Dendritic cell treated with granulocyte-macrophage colony-stimulating factor and Interleukin-4, amounts not matched to agents 40 ng/mL and 50 ng/mL, for 4 days (primary cell): Measurements from ENCODE around the gene ZNF791.
A peak's percentile ranks its signal among the peaks of the same experiment; 100 is the strongest.
"Not testable (repeated sequence)": the region's sequence is repeated elsewhere in the genome, so short reads cannot be mapped to it uniquely, and the experiment has no call there.

Experiments used
- H3K27ac Mint-ChIP-seq: one replicate; pipeline ENCODE4 v1.8.0; 2022; ENCODE audit warnings: mild to moderate bottlenecking, mixed read lengths
- H3K27me3 Mint-ChIP-seq: one replicate; pipeline ENCODE4 v1.8.0; 2022; ENCODE audit warnings: mild to moderate bottlenecking, mixed read lengths
- H3K36me3 Mint-ChIP-seq: one replicate; pipeline ENCODE4 v1.8.0; 2022; ENCODE audit warnings: low read depth, mixed read lengths
- H3K4me1 Mint-ChIP-seq: one replicate; pipeline ENCODE4 v1.8.0; 2022; ENCODE audit warnings: low read depth, mixed read lengths
- H3K4me3 Mint-ChIP-seq: one replicate; pipeline ENCODE4 v1.8.0; 2022; ENCODE audit warnings: mild to moderate bottlenecking, moderate library complexity, mixed read lengths
- H3K9me3 Mint-ChIP-seq: one replicate; pipeline ENCODE4 v1.8.0; 2022; ENCODE audit warnings: mixed read lengths
- intact Hi-C: fragments of 100-400 bp; cut with micrococcal nuclease; formaldehyde crosslinking; loops from one replicate; pipeline ENCODE4 v1.15.0; 2022

ZNF791 gene

GRCh38 chr19:12666265-12667048, 55.7 kb downstream of the ZNF791 start, which contains the start of the genes MAN2B1 and WDR83:
Gene MAN2B1 (minus strand): TSS chr19:12666742. CDS start chr19:12666701, 41 bp downstream.
Gene WDR83 (plus strand): TSS chr19:12666807. CDS start chr19:12669791, 2,984 bp downstream.
- H3K36me3 Mint-ChIP-seq, result peaks cover 90% of the 10 kb centered on the region
- H3K4me1 Mint-ChIP-seq, result peaks cover 65% of the 10 kb centered on the region
- H3K27me3 Mint-ChIP-seq, result no peaks in the 10 kb centered on the region
- peak within 1 kb of the TSS; percentile 99 for H3K4me3 Mint-ChIP-seq
- H3K27ac Mint-ChIP-seq, result peak within 1 kb of the TSS; percentile 100
- intact Hi-C loops, result loop anchor here (5.0 kb wide), 1 partner anchor 54 kb away; the partner anchor contains the start of genes ZNF490 and ZNF791
- no peaks in the 10 kb centered on the region for H3K9me3 Mint-ChIP-seq

- Mint-ChIP-seq H3K9me3 (no peaks in the 10 kb centered on the region), H3K27me3 (no peaks in the 10 kb centered on the region), H3K4me1 (peaks cover 76% of the 10 kb centered on the region), H3K4me3 (peak overlapping the region; percentile 94), H3K36me3 (peaks cover 89% of the 10 kb centered on the region), H3K27ac (peak overlapping the region; percentile 99)
- intact Hi-C loops, result loop anchor here (5.0 kb wide), 1 partner anchor 56 kb away; the partner anchor contains the start of genes ZNF490 and ZNF791
These were observed 57.1 kb downstream of the ZNF791 start for GRCh38 chr19:12667731-12668302.

GRCh38 chr19:12668346-12668745, 57.6 kb downstream of the ZNF791 start:
- H3K4me3 Mint-ChIP-seq, result peak overlapping the region; percentile 94
- H3K27me3 Mint-ChIP-seq, result no peaks in the 10 kb centered on the region
- H3K27ac Mint-ChIP-seq, result peak overlapping the region; percentile 99
- no peaks in the 10 kb centered on the region for H3K9me3 Mint-ChIP-seq
- peaks cover 72% of the 10 kb centered on the region for H3K4me1 Mint-ChIP-seq
- intact Hi-C loops, result loop anchor here (5.0 kb wide), 1 partner anchor 56 kb away; the partner anchor contains the start of genes ZNF490 and ZNF791
- peaks cover 89% of the 10 kb centered on the region for H3K36me3 Mint-ChIP-seq

GRCh38 chr19:12668932-12669269, 58.2 kb downstream of the ZNF791 start:
- Mint-ChIP-seq H3K4me1 (peaks cover 73% of the 10 kb centered on the region), H3K4me3 (peak overlapping the region; percentile 94), H3K27me3 (no peaks in the 10 kb centered on the region), H3K9me3 (no peaks in the 10 kb centered on the region), H3K27ac (peak overlapping the region; percentile 99), H3K36me3 (peaks cover 89% of the 10 kb centered on the region)
- intact Hi-C loops, result loop anchor here (1.0 to 5.0 kb wide), 2 partner anchors 12 to 57 kb away; partner anchors contain the start of genes DHPS, ZNF490 and ZNF791

- Mint-ChIP-seq H3K4me3 (peak overlapping the region; percentile 94), H3K9me3 (no peaks in the 10 kb centered on the region), H3K36me3 (peaks cover 89% of the 10 kb centered on the region), H3K27me3 (no peaks in the 10 kb centered on the region), H3K27ac (peak overlapping the region; percentile 99), H3K4me1 (peaks cover 73% of the 10 kb centered on the region)
- intact Hi-C loops, result loop anchor here (1.0 to 10.0 kb wide), 3 partner anchors 12 to 785 kb away; partner anchors contain the start of genes DHPS, ZNF490, ZNF69 and ZNF791
These were observed 58.8 kb downstream of the ZNF791 start for GRCh38 chr19:12669270-12670158.

GRCh38 chr19:12670159-12670928, 59.6 kb downstream of the ZNF791 start:
- Mint-ChIP-seq H3K36me3 (peaks cover 89% of the 10 kb centered on the region), H3K27me3 (no peaks in the 10 kb centered on the region), H3K4me3 (peak overlapping the region; percentile 94), H3K9me3 (no peaks in the 10 kb centered on the region), H3K27ac (peak overlapping the region; percentile 99), H3K4me1 (peaks cover 73% of the 10 kb centered on the region)
- intact Hi-C loops, result loop anchor here (10.0 kb wide), 1 partner anchor 786 kb away; the partner anchor contains the start of gene ZNF69

GRCh38 chr19:12672744-12673143, 62.0 kb downstream of the ZNF791 start:
- Mint-ChIP-seq H3K9me3 (no peaks in the 10 kb centered on the region), H3K36me3 (peaks cover 96% of the 10 kb centered on the region), H3K4me1 (peaks cover 69% of the 10 kb centered on the region), H3K27ac (no peak overlapping the region), H3K27me3 (no peaks in the 10 kb centered on the region), H3K4me3 (no peak overlapping the region)
- intact Hi-C loops, result loop anchor here (1.0 to 10.0 kb wide), 3 partner anchors 32 to 788 kb away; partner anchors contain the start of gene ZNF69

- Mint-ChIP-seq H3K4me1 (peaks cover 59% of the 10 kb centered on the region), H3K4me3 (no peak overlapping the region), H3K27me3 (no peaks in the 10 kb centered on the region), H3K9me3 (no peaks in the 10 kb centered on the region), H3K36me3 (peaks cover 95% of the 10 kb centered on the region), H3K27ac (no peak overlapping the region)
- intact Hi-C loops, result loop anchor here (10.0 kb wide), 1 partner anchor 791 kb away; the partner anchor contains the start of gene ZNF69
These were observed 64.7 kb downstream of the ZNF791 start for GRCh38 chr19:12675399-12675798.

GRCh38 chr19:12675940-12676339, 65.2 kb downstream of the ZNF791 start:
- no peak overlapping the region for H3K4me3 Mint-ChIP-seq
- H3K4me1 Mint-ChIP-seq, result peaks cover 57% of the 10 kb centered on the region
- H3K27me3 Mint-ChIP-seq, result no peaks in the 10 kb centered on the region
- intact Hi-C loops, result loop anchor here (10.0 kb wide), 1 partner anchor 791 kb away; the partner anchor contains the start of gene ZNF69
- peaks cover 93% of the 10 kb centered on the region for H3K36me3 Mint-ChIP-seq
- H3K9me3 Mint-ChIP-seq, result no peaks in the 10 kb centered on the region
- H3K27ac Mint-ChIP-seq, result no peak overlapping the region

GRCh38 chr19:12676384-12676792, 65.7 kb downstream of the ZNF791 start:
- no peaks in the 10 kb centered on the region for H3K9me3 Mint-ChIP-seq
- no peaks in the 10 kb centered on the region for H3K27me3 Mint-ChIP-seq
- H3K4me3 Mint-ChIP-seq, result no peak overlapping the region
- H3K4me1 Mint-ChIP-seq, result peaks cover 60% of the 10 kb centered on the region
- intact Hi-C loops, result loop anchor here (10.0 kb wide), 1 partner anchor 792 kb away; the partner anchor contains the start of gene ZNF69
- H3K36me3 Mint-ChIP-seq, result peaks cover 96% of the 10 kb centered on the region
- H3K27ac Mint-ChIP-seq, result no peak overlapping the region

- no peaks in the 10 kb centered on the region for H3K27me3 Mint-ChIP-seq
- no peak overlapping the region for H3K27ac Mint-ChIP-seq
These were observed 66.2 kb downstream of the ZNF791 start for GRCh38 chr19:12676928-12677327.

GRCh38 chr19:12678039-12678438, 67.3 kb downstream of the ZNF791 start:
- H3K4me3 Mint-ChIP-seq, H3K27me3 Mint-ChIP-seq, H3K9me3 Mint-ChIP-seq, H3K27ac Mint-ChIP-seq: not testable (repeated sequence)
- Mint-ChIP-seq H3K4me1 (peaks cover 48% of the 10 kb centered on the region), H3K36me3 (peaks cover 84% of the 10 kb centered on the region)
- intact Hi-C loops, result loop anchor here (10.0 kb wide), 1 partner anchor 793 kb away; the partner anchor contains the start of gene ZNF69

More at GRCh38 chr19:12676928-12677327, 66.2 kb downstream of the ZNF791 start:
- H3K4me3 Mint-ChIP-seq, result no peak overlapping the region
- peaks cover 95% of the 10 kb centered on the region for H3K36me3 Mint-ChIP-seq
- no peaks in the 10 kb centered on the region for H3K9me3 Mint-ChIP-seq
- intact Hi-C loops, result loop anchor here (10.0 kb wide), 1 partner anchor 792 kb away; the partner anchor contains the start of gene ZNF69
- H3K4me1 Mint-ChIP-seq, result peaks cover 56% of the 10 kb centered on the region
